Esophagus muscularis mucosa (tissue), 4 donors: ENCODE results near the gene LCE1B.

Experiments used
- EP300 ChIP-seq: sonication (generic); formaldehyde crosslinking; IDR thresholded peaks from one replicate; pipeline ENCODE4 v1.6.1; 2017; ENCODE audit warnings: antibody characterized with exemption
- POLR2A ChIP-seq: fragments of 450-650 bp; IDR thresholded peaks from one replicate; pipeline ENCODE4 v1.6.1; 2017; ENCODE audit warnings: antibody characterized with exemption, moderate library complexity, mild to moderate bottlenecking, low read depth
- POLR2AphosphoS5 ChIP-seq, 2 donors: sonication (generic); formaldehyde crosslinking; IDR thresholded peaks; one replicate each; pipeline ENCODE4 v1.6.1; 2017; ENCODE audit warnings: antibody characterized with exemption in 2 of 2
- TF ChIP-seq, protein P1 (sequence below), 3 experiments: fragments of 200-600 bp in 2 of 3; fragments of 450-650 bp in 1 of 3; sonication (generic) in 2 of 3; IDR thresholded peaks; one replicate each; pipeline ENCODE4 v1.5.1; 2017 to 2019; ENCODE audit warnings: antibody characterized with exemption in 3 of 3, mild to moderate bottlenecking in 2 of 3, moderate library complexity in 1 of 3

DNA sequence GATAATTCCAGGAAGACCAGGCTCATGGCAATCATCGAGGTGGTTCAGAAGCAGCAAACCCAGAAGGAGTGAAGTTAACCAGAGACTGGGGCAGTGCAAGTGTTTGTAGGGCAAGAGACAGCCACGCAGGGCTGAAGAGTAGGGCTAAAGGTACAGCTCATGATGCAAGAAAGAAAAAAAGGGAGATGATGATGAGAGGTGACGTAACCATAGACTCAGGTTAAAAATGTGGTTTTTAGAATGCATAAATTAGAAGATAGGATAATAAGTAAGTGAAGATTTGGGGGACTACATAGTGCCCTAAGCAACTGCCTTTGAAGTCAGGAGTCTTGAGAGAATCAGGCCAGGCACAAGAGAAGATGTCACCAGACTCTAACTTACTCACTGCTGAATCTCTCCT, 48.4 kb downstream of the LCE1B start:
- TF ChIP-seq POLR2A (no peak), EP300 (no peak), POLR2AphosphoS5 (IDR thresholded peaks at IDR 0.05) (no peak)
- TF ChIP-seq, protein P1, sequence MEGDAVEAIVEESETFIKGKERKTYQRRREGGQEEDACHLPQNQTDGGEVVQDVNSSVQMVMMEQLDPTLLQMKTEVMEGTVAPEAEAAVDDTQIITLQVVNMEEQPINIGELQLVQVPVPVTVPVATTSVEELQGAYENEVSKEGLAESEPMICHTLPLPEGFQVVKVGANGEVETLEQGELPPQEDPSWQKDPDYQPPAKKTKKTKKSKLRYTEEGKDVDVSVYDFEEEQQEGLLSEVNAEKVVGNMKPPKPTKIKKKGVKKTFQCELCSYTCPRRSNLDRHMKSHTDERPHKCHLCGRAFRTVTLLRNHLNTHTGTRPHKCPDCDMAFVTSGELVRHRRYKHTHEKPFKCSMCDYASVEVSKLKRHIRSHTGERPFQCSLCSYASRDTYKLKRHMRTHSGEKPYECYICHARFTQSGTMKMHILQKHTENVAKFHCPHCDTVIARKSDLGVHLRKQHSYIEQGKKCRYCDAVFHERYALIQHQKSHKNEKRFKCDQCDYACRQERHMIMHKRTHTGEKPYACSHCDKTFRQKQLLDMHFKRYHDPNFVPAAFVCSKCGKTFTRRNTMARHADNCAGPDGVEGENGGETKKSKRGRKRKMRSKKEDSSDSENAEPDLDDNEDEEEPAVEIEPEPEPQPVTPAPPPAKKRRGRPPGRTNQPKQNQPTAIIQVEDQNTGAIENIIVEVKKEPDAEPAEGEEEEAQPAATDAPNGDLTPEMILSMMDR (IDR thresholded peaks at IDR 0.05): no peak
